ENCODE results near the gene EMILIN1. TPM values are rescaled to one million over a fixed set of nuclear protein-coding genes. Genes with fewer than 3 reads are reported as not detected.

The EMILIN1 gene
- total RNA-seq, 1 donor = 81.3 TPM

GRCh38 chr2:27039426-27039825, 39.0 kb upstream of the EMILIN1 start:
- no peak for TF ChIP-seq CTCF (IDR thresholded peaks at IDR 0.05; ENCODE audit: insufficient read depth, low read length)
- no peak for DNase-seq (ENCODE audit: low read depth)
- H3K4me3 ChIP-seq (ENCODE audit: low read depth, low read length) = no peak overlapping the region

GRCh38 chr2:27039871-27040270, 38.5 kb upstream of the EMILIN1 start:
- TF ChIP-seq CTCF (IDR thresholded peaks at IDR 0.05; ENCODE audit: insufficient read depth, low read length) = no peak
- no peak for DNase-seq (ENCODE audit: low read depth)
- H3K4me3 ChIP-seq (ENCODE audit: low read depth, low read length) = no peak overlapping the region

GRCh38 chr2:27040282-27040681, 38.1 kb upstream of the EMILIN1 start:
- no peak overlapping the region for H3K4me3 ChIP-seq (ENCODE audit: low read depth, low read length)
- no peak for TF ChIP-seq CTCF (IDR thresholded peaks at IDR 0.05; ENCODE audit: insufficient read depth, low read length)
- DNase-seq (ENCODE audit: low read depth) = no peak

GRCh38 chr2:27041752-27042151, 36.7 kb upstream of the EMILIN1 start:
- no peak for TF ChIP-seq CTCF (IDR thresholded peaks at IDR 0.05; ENCODE audit: insufficient read depth, low read length)
- DNase-seq (ENCODE audit: low read depth) = no peak
- H3K4me3 ChIP-seq (ENCODE audit: low read depth, low read length) = no peak overlapping the region

GRCh38 chr2:27042159-27042661, 36.2 kb upstream of the EMILIN1 start:
- no peak for TF ChIP-seq CTCF (IDR thresholded peaks at IDR 0.05; ENCODE audit: insufficient read depth, low read length)
- H3K4me3 ChIP-seq (ENCODE audit: low read depth, low read length) = no peak overlapping the region
- DNase-seq (ENCODE audit: low read depth) = no peak

- H3K4me3 ChIP-seq (ENCODE audit: low read depth, low read length) = no peak overlapping the region
- DNase-seq (ENCODE audit: low read depth) = peak; percentile 24
- TF ChIP-seq CTCF (IDR thresholded peaks at IDR 0.05; ENCODE audit: insufficient read depth, low read length) = no peak
Measured at GRCh38 chr2:27042985-27043634, 35.3 kb upstream of the EMILIN1 start.

All from fibroblast of the aortic adventitia (primary cell).